ENCODE measurements around the gene EFCAB6. TPM values are rescaled to one million over a fixed set of nuclear protein-coding genes. Genes with fewer than 3 reads are reported as not detected.

Gene EFCAB6
- total and polyA plus RNA-seq, 9 of the 15 experiments (the other 6 are each of a cell fraction or from before 2014, with no cell fraction given) = 0.06 TPM; not detected in 8

GRCh38 chr22:43507235-43507634 is 304.9 kb downstream of the EFCAB6 start:
- TF ChIP-seq ZSCAN29 (IDR thresholded peaks at IDR 0.05) = no peak
- TF ChIP-seq MAZ (CRISPR knock-in tag; conservative IDR thresholded peaks at IDR 0.05 in 1 of 2, IDR thresholded peaks at IDR 0.05 in 1 of 2) = no peak
- TF ChIP-seq E4F1 (CRISPR knock-in tag; IDR thresholded peaks at IDR 0.05; ENCODE audit: borderline replicate concordance) = no peak
- TF ChIP-seq GATAD2B (IDR thresholded peaks at IDR 0.05; ENCODE audit: borderline replicate concordance) = no peak
- no peak for TF ChIP-seq FOXA3 (CRISPR knock-in tag; conservative IDR thresholded peaks at IDR 0.05 in 1 of 2, IDR thresholded peaks at IDR 0.05 in 1 of 2)
- DNase-seq (ENCODE audit: extremely low read depth in 1 of 4, low spot score in 3 of 4) = no peak
- in situ Hi-C loops (cut with MboI) = no loop called here
- Histone ChIP-seq H4K20me1 (replicated peaks; ENCODE audit: control insufficient read depth, insufficient read depth, low read length) (no peaks in the 10 kb centered on the region), H3K27me3 (ENCODE audit: control insufficient read depth in 2 of 2, insufficient read depth in 2 of 2, low read length in 2 of 2) (no peaks in the 10 kb centered on the region), H3K4me3 (no peak overlapping the region), H3K27ac (ENCODE audit: extremely low read depth, low read depth, low read length) (no peak overlapping the region), H3K9me3 (replicated peaks; ENCODE audit: control insufficient read depth, insufficient read depth, low read depth, low read length) (no peaks in the 10 kb centered on the region), H3K36me3 (ENCODE audit: control insufficient read depth, insufficient read depth, low read length) (no peaks in the 10 kb centered on the region), H2AFZ (ENCODE audit: low read depth, low read length) (no peak overlapping the region), H3K4me1 (replicated peaks in 1 of 2; ENCODE audit: control insufficient read depth in 2 of 2, insufficient read depth in 2 of 2, low read length in 2 of 2) (no peaks in the 10 kb centered on the region), H3K9me1 (ENCODE audit: control insufficient read depth, insufficient read depth, low read length) (no peaks in the 10 kb centered on the region), H3K4me2 (ENCODE audit: insufficient read depth, low read length) (no peak overlapping the region), H3K79me2 (ENCODE audit: control insufficient read depth, insufficient read depth, low read length) (no peaks in the 10 kb centered on the region), H3K9ac (ENCODE audit: insufficient read depth in 1 of 2, low read depth in 2 of 2, low read length in 2 of 2) (no peak overlapping the region)
- 0% methylated on average over 7 of the region's 8 CpGs for WGBS (ENCODE audit: insufficient coverage, low coverage, missing lambda C conversion rate)
- no peak for FAIRE-seq
- intact Hi-C loops (cut with micrococcal nuclease) = no loop called here
- ChIA-PET CTCF (ENCODE audit: low intra/inter-chr PET ratio) (no interaction called here), POLR2A (interaction anchor here (0.5 kb wide), 1 partner anchor 1008 kb away, joined by 3 read pairs; no protein-coding TSS in a partner anchor)
- no peak for ATAC-seq
- BruUV-seq (replicated peaks) = no TSS peak

Measured in K562 (cell line).